PC-9 (cell line): ENCODE results near the gene MAP3K4.

Experiments used
- CTCF ChIP-seq: fragments of 200-600 bp; sonication (generic); conservative IDR thresholded peaks from 2 replicates; pipeline ENCODE4 v1.6.1; 2017; ENCODE audit warnings: mixed run types, antibody characterized with exemption, mild to moderate bottlenecking, moderate library complexity
- EZH2 ChIP-seq: fragments of 200-600 bp; sonication (generic); IDR thresholded peaks from 2 replicates; pipeline ENCODE4 v1.8.0; 2017; ENCODE audit warnings: antibody characterized with exemption, low read depth

- TF ChIP-seq CTCF (no peak), EZH2 (no peak)
These were observed 63.3 kb downstream of the MAP3K4 start for GRCh38 chr6:161054876-161055275.
